ENCODE data around the gene CSF1R.

CSF1R gene

DNA sequence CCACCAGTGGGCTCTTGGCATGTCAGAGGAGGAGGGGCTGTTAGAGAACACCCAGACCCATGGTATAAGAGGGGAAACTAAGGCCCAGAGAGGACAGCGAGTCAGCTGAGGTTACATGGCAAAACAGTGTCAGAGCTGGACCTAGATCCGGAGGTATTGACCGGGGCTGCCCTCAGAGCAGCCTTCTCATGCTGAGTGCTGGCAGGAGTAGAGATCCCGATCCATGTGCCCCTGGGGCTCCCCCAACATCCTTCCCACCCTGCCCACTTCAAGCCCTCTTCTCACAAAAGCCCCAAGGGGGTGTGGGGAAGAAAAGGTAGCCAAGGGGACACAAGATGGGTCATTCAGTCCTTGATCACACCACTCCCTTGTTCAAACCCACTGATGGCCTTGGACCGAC is 19.9 kb downstream of the CSF1R start:
- peaks cover 0 to 3% of the 10 kb centered on the region in 2 donors for H3K4me1 ChIP-seq (ENCODE audit: control insufficient read depth in 1 of 2, insufficient read depth in 2 of 2, low read length in 2 of 2)
- H3K9me3 ChIP-seq (ENCODE audit: control insufficient read depth in 1 of 2, low read length in 2 of 2): no peaks in the 10 kb centered on the region
- no peaks in the 10 kb centered on the region for H3K36me3 ChIP-seq (ENCODE audit: control insufficient read depth in 1 of 2, insufficient read depth in 2 of 2, low read length in 2 of 2)
- no peak overlapping the region for H3K4me3 ChIP-seq (ENCODE audit: low read depth in 1 of 2, low read length in 2 of 2)
- no peak overlapping the region for H3K27ac ChIP-seq (ENCODE audit: low read length)
- no peaks in the 10 kb centered on the region for H3K27me3 ChIP-seq (ENCODE audit: low read depth, low read length)

DNA sequence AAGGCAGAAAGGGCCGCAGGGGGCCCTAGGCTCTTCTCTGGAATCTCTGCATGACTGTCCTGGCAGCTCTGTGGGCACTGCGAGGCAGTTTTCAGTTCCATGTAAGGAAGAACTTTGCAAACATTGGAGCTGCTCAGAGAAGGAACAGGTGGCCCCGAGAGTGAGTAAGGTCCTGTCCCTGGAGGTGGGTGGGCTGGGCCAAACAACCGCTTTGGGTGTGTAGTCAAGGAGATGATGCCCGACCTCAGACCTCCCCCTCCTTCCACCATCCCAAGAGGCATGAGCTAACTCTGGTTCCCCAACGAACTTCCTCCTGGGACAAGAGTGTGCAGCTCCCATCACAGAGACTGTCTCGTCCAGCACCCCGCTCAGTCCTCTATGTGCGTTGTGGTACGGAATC is 20.5 kb downstream of the CSF1R start:
- no peaks in the 10 kb centered on the region for H3K9me3 ChIP-seq (ENCODE audit: control insufficient read depth in 1 of 2, low read length in 2 of 2)
- H3K4me1 ChIP-seq (ENCODE audit: control insufficient read depth in 1 of 2, insufficient read depth in 2 of 2, low read length in 2 of 2): peaks cover 0 to 3% of the 10 kb centered on the region in 2 donors
- no peaks in the 10 kb centered on the region for H3K36me3 ChIP-seq (ENCODE audit: control insufficient read depth in 1 of 2, insufficient read depth in 2 of 2, low read length in 2 of 2)
- no peak overlapping the region for H3K27ac ChIP-seq (ENCODE audit: low read length)
- H3K4me3 ChIP-seq (ENCODE audit: low read depth in 1 of 2, low read length in 2 of 2): no peak overlapping the region
- no peaks in the 10 kb centered on the region for H3K27me3 ChIP-seq (ENCODE audit: low read depth, low read length)

DNA sequence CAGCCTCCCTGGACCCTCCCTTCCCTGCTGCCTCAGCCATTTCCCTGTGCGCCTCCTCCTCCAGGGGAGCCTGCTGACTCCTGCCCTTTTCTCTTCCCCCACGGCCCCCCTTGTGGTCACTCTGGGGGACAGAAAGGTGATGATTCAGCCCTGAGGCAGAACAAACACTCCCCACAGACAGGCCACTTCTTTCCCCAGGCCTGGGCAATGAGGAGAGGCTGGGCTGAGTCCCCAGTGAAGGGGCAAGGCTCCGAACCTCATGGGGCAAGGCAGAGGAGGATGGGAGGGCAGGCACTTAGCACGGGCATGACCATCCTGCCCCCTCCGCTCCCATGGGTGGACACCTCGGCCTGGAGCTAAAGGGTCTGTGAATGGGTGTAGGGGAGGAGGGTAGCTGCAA is 21.0 kb downstream of the CSF1R start:
- Histone ChIP-seq H3K27me3 (ENCODE audit: low read depth, low read length) (no peaks in the 10 kb centered on the region), H3K4me3 (ENCODE audit: low read depth in 1 of 2, low read length in 2 of 2) (no peak overlapping the region), H3K27ac (ENCODE audit: low read length) (no peak overlapping the region), H3K4me1 (ENCODE audit: control insufficient read depth in 1 of 2, insufficient read depth in 2 of 2, low read length in 2 of 2) (peaks cover 0 to 3% of the 10 kb centered on the region in 2 donors), H3K9me3 (ENCODE audit: control insufficient read depth in 1 of 2, low read length in 2 of 2) (no peaks in the 10 kb centered on the region), H3K36me3 (ENCODE audit: control insufficient read depth in 1 of 2, insufficient read depth in 2 of 2, low read length in 2 of 2) (no peaks in the 10 kb centered on the region)

DNA sequence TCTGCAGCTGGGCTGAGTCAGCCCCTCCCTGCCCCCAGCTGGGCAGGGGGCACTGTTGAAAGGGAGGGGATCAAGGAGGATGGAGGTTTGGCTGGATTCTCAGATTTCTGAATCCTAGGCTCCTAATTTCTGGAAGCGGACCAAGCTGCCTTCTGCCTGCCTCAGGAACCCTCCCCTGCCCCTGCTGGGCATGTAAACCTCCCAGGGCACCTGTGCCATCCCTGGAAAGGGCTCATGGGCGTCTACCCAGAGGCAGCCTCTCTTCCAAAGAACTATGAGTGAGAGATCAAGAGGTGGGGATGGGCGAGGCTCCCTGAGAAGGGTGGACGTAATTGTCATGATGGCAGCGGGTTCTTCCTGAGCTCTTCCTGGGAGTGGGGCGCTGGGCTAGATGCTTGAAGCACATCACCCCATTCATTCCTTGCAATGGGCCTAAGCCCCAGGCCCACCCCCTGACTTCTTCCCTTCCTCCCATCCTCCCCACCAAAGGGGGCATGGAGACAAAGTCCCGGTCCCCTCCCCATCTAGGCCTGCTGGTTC is 21.6 kb downstream of the CSF1R start:
- no peak overlapping the region for H3K4me3 ChIP-seq (ENCODE audit: low read depth in 1 of 2, low read length in 2 of 2)
- H3K4me1 ChIP-seq (ENCODE audit: control insufficient read depth in 1 of 2, insufficient read depth in 2 of 2, low read length in 2 of 2): peaks cover 0 to 3% of the 10 kb centered on the region in 2 donors
- H3K9me3 ChIP-seq (ENCODE audit: control insufficient read depth in 1 of 2, low read length in 2 of 2): no peaks in the 10 kb centered on the region
- no peaks in the 10 kb centered on the region for H3K27me3 ChIP-seq (ENCODE audit: low read depth, low read length)
- no peaks in the 10 kb centered on the region for H3K36me3 ChIP-seq (ENCODE audit: control insufficient read depth in 1 of 2, insufficient read depth in 2 of 2, low read length in 2 of 2)
- H3K27ac ChIP-seq (ENCODE audit: low read length): no peak overlapping the region

DNA sequence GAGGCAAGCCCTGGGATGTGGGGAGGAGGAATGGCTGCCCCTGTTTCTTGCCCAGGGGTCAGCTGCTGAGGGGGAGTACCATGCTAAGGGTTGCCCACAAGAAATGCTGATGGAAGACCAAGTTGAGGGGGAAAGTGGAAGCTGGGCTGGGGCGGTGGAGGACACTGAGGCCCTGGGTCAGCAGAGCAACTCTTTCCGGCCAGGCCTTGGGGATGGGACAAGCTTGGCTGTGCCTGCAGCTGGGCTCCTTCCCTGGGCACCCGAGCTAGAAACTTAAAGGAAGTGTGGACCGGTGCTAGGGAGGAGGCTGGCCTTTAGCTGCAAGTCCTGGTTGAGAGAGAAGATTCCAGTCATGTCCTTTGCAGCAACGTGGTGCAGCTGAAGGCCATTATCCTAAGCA is 22.7 kb downstream of the CSF1R start:
- Histone ChIP-seq H3K4me3 (ENCODE audit: low read depth in 1 of 2, low read length in 2 of 2) (no peak overlapping the region), H3K27ac (ENCODE audit: low read length) (no peak overlapping the region), H3K27me3 (ENCODE audit: low read depth, low read length) (no peaks in the 10 kb centered on the region), H3K9me3 (ENCODE audit: control insufficient read depth in 1 of 2, low read length in 2 of 2) (no peaks in the 10 kb centered on the region), H3K4me1 (ENCODE audit: control insufficient read depth in 1 of 2, insufficient read depth in 2 of 2, low read length in 2 of 2) (peaks cover 0 to 3% of the 10 kb centered on the region in 2 donors), H3K36me3 (ENCODE audit: control insufficient read depth in 1 of 2, insufficient read depth in 2 of 2, low read length in 2 of 2) (no peaks in the 10 kb centered on the region)

DNA sequence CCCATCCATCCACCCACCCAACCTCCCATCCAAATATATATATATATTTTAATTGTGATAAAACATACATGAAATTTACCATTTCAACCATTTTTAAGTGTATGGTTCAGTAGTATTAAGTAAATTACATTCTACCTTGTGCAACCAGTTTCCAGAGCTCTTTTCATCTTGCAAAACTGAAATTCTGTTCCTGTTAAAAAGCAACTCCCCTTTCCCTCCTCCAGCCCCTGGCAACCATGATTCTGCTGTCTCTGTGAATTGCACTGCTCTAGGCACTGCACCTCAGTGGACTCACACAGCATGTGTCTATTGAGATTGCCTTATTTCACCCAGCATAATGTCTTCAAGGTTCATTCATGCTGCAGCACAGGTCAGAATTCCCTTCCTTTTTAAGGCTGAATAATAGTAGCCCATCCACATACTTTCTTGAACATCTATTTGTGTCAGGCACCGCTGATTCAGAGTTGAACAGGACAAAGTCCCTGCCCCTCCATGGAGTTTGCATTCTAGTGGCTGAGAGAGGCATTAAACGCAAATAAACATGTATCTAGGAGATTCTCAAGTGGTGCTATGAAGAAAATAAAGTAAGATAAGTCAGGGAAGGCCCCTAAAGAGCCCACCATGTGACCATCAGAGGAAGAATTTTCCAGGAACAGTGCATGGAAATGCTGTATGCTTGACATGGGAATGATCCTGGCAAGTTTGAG is 24.0 kb downstream of the CSF1R start:
- Histone ChIP-seq H3K9me3 (ENCODE audit: control insufficient read depth in 1 of 2, low read length in 2 of 2) (no peaks in the 10 kb centered on the region), H3K36me3 (ENCODE audit: control insufficient read depth in 1 of 2, insufficient read depth in 2 of 2, low read length in 2 of 2) (no peaks in the 10 kb centered on the region), H3K4me3 (ENCODE audit: low read depth in 1 of 2, low read length in 2 of 2) (no peak overlapping the region), H3K4me1 (ENCODE audit: control insufficient read depth in 1 of 2, insufficient read depth in 2 of 2, low read length in 2 of 2) (no peaks in the 10 kb centered on the region), H3K27me3 (ENCODE audit: low read depth, low read length) (no peaks in the 10 kb centered on the region), H3K27ac (ENCODE audit: low read length) (no peak overlapping the region)

DNA sequence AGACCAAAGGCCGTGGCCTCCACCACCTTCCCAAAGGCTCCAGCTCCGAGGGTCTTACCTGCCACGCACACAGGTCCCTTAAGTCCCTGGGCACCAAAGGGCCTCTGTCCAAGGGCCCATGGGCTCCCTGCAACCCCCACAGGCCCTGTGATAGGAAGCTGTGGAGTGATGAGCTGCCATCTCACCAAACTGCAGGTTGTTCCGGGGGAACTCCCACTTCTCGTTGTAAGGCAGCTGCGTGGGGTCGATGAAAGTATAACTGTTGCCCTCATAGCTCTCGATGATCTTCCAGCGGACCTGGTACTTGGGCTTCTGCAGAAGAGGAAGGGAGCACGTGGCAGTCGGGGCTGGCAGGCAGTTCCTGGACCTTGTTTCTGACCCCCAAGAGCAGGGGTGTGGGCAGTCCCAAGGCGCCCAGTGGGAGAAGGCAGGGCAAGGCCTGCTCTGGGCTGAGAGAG is 24.8 kb downstream of the CSF1R start:
- no peak overlapping the region for H3K4me3 ChIP-seq (ENCODE audit: low read depth in 1 of 2, low read length in 2 of 2)
- no peaks in the 10 kb centered on the region for H3K36me3 ChIP-seq (ENCODE audit: control insufficient read depth in 1 of 2, insufficient read depth in 2 of 2, low read length in 2 of 2)
- H3K9me3 ChIP-seq (ENCODE audit: control insufficient read depth in 1 of 2, low read length in 2 of 2): no peaks in the 10 kb centered on the region
- H3K27me3 ChIP-seq (ENCODE audit: low read depth, low read length): no peaks in the 10 kb centered on the region
- no peaks in the 10 kb centered on the region for H3K4me1 ChIP-seq (ENCODE audit: control insufficient read depth in 1 of 2, insufficient read depth in 2 of 2, low read length in 2 of 2)
- no peak overlapping the region for H3K27ac ChIP-seq (ENCODE audit: low read length)

DNA sequence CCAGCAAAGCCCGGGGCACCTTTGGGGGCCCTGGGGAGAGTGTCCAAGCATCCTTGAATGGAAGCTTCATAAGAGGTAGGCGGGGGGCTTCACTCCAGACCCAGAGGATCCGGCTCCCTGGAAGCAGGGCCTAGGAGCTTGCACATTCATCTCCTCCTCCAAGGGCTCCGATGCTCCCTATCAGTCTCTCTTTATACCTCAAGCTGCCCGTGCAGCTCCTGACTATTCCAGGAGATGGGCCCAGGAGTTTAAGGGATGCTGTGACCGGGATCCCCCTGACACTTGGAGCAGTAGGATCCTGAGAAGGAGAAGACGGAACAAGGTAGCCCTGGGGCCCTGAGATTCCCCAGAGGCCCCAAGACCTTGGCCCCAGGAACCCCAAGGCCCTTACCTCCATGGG is 25.9 kb downstream of the CSF1R start:
- no peak overlapping the region for H3K4me3 ChIP-seq (ENCODE audit: low read depth in 1 of 2, low read length in 2 of 2)

DNA sequence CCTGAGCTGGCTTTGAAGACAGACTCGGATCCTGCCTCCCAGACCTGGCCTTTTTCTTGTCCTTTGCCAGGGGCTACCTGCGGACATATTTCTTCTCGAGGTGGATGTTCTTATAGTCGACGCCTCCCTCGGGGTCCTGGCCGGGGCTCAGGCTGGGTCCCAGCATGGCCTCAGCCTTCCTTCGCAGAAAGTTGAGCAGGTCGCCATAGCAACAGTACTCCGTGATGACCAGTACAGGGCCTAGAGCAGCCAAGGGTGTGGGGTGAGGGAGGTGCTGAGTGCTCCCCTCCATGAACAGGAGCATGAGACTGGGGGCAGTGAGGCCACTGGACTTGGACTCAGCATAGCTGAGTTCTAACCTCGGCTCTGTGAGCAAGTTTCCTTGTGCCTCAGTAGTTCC is 26.7 kb downstream of the CSF1R start:
- Histone ChIP-seq H3K27ac (ENCODE audit: low read length) (no peak overlapping the region), H3K9me3 (ENCODE audit: control insufficient read depth in 1 of 2, low read length in 2 of 2) (no peaks in the 10 kb centered on the region), H3K4me1 (ENCODE audit: control insufficient read depth in 1 of 2, insufficient read depth in 2 of 2, low read length in 2 of 2) (no peaks in the 10 kb centered on the region), H3K4me3 (ENCODE audit: low read depth in 1 of 2, low read length in 2 of 2) (no peak overlapping the region), H3K36me3 (ENCODE audit: control insufficient read depth in 1 of 2, insufficient read depth in 2 of 2, low read length in 2 of 2) (peaks cover 12% of the 10 kb centered on the region in 2 donors), H3K27me3 (ENCODE audit: low read depth, low read length) (no peaks in the 10 kb centered on the region)

More for the DNA sequence above, 25.9 kb downstream of the CSF1R start:
- Histone ChIP-seq H3K27ac (ENCODE audit: low read length) (no peak overlapping the region), H3K4me1 (ENCODE audit: control insufficient read depth in 1 of 2, insufficient read depth in 2 of 2, low read length in 2 of 2) (no peaks in the 10 kb centered on the region), H3K27me3 (ENCODE audit: low read depth, low read length) (no peaks in the 10 kb centered on the region), H3K9me3 (ENCODE audit: control insufficient read depth in 1 of 2, low read length in 2 of 2) (no peaks in the 10 kb centered on the region), H3K36me3 (ENCODE audit: control insufficient read depth in 1 of 2, insufficient read depth in 2 of 2, low read length in 2 of 2) (peaks cover 6% of the 10 kb centered on the region in 2 donors)

DNA sequence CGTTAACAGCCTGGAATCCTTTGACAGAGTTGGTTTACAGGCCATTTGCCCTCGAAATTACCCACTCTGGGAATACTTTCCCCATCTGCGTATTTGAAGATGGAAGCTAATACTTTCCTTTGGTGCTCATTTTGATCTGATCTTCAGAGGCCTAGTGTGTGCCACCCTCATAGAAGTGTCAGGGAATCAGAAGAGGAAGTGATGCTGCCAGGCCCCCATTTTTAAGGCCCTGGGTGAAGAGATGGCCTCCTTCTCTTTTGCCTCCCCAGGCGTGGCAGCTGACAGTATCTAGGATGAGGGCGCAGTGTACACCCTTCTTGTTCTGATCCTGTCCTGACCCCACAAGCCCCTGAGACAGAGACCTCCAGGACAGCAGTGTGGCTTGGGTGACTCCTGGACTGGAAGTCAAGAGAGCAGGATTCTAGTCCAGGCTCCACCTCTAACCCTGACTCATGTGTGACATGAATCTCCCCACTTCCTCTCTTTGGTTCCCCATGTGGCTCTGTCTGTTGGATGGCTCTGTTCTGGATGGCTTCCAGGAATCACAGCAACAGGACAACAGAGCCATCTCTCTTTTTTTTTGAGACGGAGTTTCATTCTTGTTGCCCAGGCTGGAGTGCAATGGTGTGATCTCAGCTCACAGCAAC is 27.8 kb downstream of the CSF1R start:
- Histone ChIP-seq H3K27me3 (ENCODE audit: low read depth, low read length) (no peaks in the 10 kb centered on the region), H3K4me1 (ENCODE audit: control insufficient read depth in 1 of 2, insufficient read depth in 2 of 2, low read length in 2 of 2) (no peaks in the 10 kb centered on the region), H3K9me3 (ENCODE audit: control insufficient read depth in 1 of 2, low read length in 2 of 2) (no peaks in the 10 kb centered on the region), H3K4me3 (ENCODE audit: low read depth in 1 of 2, low read length in 2 of 2) (no peak overlapping the region), H3K36me3 (ENCODE audit: control insufficient read depth in 1 of 2, insufficient read depth in 2 of 2, low read length in 2 of 2) (peaks cover 21% of the 10 kb centered on the region in 2 donors), H3K27ac (ENCODE audit: low read length) (no peak overlapping the region)

DNA sequence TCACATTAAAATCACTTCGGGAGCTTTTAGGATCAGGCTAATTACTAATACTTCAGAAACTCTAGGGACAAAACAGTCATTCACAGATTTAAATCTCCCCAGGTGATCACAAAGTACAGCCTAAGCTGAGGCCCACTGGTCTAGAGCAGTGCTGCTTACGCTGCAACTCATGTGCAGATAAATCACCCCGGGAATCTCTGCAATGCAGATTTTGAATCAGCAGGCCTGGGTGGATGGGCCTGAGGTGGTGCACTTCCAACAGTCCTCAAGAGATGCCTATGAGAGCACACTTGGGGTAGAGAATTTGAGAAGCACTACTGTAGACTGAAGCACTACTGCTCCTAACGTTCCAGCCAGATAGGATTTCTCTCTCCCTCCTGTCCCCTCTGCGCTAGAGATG is 28.4 kb downstream of the CSF1R start:
- Histone ChIP-seq H3K4me3 (ENCODE audit: low read depth in 1 of 2, low read length in 2 of 2) (no peak overlapping the region), H3K9me3 (ENCODE audit: control insufficient read depth in 1 of 2, low read length in 2 of 2) (no peaks in the 10 kb centered on the region), H3K27ac (ENCODE audit: low read length) (no peak overlapping the region), H3K4me1 (ENCODE audit: control insufficient read depth in 1 of 2, insufficient read depth in 2 of 2, low read length in 2 of 2) (no peaks in the 10 kb centered on the region), H3K27me3 (ENCODE audit: low read depth, low read length) (no peaks in the 10 kb centered on the region), H3K36me3 (ENCODE audit: control insufficient read depth in 1 of 2, insufficient read depth in 2 of 2, low read length in 2 of 2) (peaks cover 26 to 27% of the 10 kb centered on the region in 2 donors)
